MCF 10A (cell line): ENCODE measurements around the gene VMP1. TPM values are rescaled to one million over a fixed set of nuclear protein-coding genes. Genes with fewer than 3 reads are reported as not detected.

ENCODE experiments used
- BruUV-seq: library from RNA; stranded (reverse); fragments of 400-500 nt; replicated peaks from 2 replicates; lab custom pipeline; 2021; lab: Mats Ljungman, UMichigan
- CTCF ChIA-PET: fragments of 300-600 bp; sonication (Branson Sonifier 250); formaldehyde crosslinking; extraction: SDS; loops from one replicate; lab custom pipeline; 2021; ENCODE audit warnings: antibody characterized with exemption, inconsistent platforms; lab: Yijun Ruan, JAX
- POLR2A ChIA-PET: fragments of 300-600, 350-650 bp; sonication (Branson Sonifier 250); formaldehyde crosslinking; extraction: SDS; loops from one replicate; lab custom pipeline; 2020; ENCODE audit warnings: antibody characterized with exemption, inconsistent platforms; lab: Yijun Ruan, JAX
- DNase-seq: peaks from one replicate; pipeline ENCODE4 v3.0.0-alpha.2; 2018; ENCODE audit not compliant: unreplicated experiment
- H3K27ac Mint-ChIP-seq: one replicate; pipeline ENCODE4 v1.8.0; 2022; ENCODE audit warnings: mild to moderate bottlenecking, low read depth, mixed read lengths; ENCODE audit not compliant: unreplicated experiment
- H3K27me3 Mint-ChIP-seq: one replicate; pipeline ENCODE4 v1.8.0; 2022; ENCODE audit warnings: mixed read lengths; ENCODE audit not compliant: insufficient read depth, unreplicated experiment
- H3K36me3 Mint-ChIP-seq: one replicate; pipeline ENCODE4 v1.8.0; 2022; ENCODE audit warnings: mild to moderate bottlenecking, moderate library complexity, mixed read lengths; ENCODE audit not compliant: insufficient read depth, unreplicated experiment
- H3K4me1 Mint-ChIP-seq: one replicate; pipeline ENCODE4 v1.8.0; 2022; ENCODE audit warnings: mixed read lengths; ENCODE audit not compliant: insufficient read depth, unreplicated experiment
- H3K4me3 Mint-ChIP-seq: one replicate; pipeline ENCODE4 v1.8.0; 2022; ENCODE audit warnings: mild to moderate bottlenecking, moderate library complexity, mixed read lengths; ENCODE audit not compliant: unreplicated experiment
- H3K9me3 Mint-ChIP-seq: one replicate; pipeline ENCODE4 v1.8.0; 2022; ENCODE audit warnings: mixed read lengths; ENCODE audit not compliant: unreplicated experiment
- CTCF ChIP-seq: fragments of 200-600 bp; IDR thresholded peaks from one replicate; pipeline ENCODE4 v1.8.0; 2022; ENCODE audit warnings: antibody characterized with exemption, mild to moderate bottlenecking; ENCODE audit not compliant: unreplicated experiment
- intact Hi-C: fragments of 100-400 bp; cut with micrococcal nuclease; formaldehyde crosslinking; loops from 2 replicates; pipeline ENCODE4 v1.14.1; 2022
- total RNA-seq: library from RNA; stranded (reverse); gene quantifications from 2 replicates; pipeline ENCODE4 v1.2.3, GENCODE V29; 2022

The VMP1 gene
- total RNA-seq, 1 experiment from 2014 or later: 228 TPM

GRCh38 chr17:59719526-59719925 lies 12.1 kb downstream of the VMP1 start:
- H3K9me3 Mint-ChIP-seq: no peaks in the 10 kb centered on the region
- no TSS peak for BruUV-seq
- POLR2A ChIA-PET: interaction anchor here (0.5 to 3.6 kb wide), 2 partner anchors 10 to 24 kb away, joined by 3 to 30 read pairs; partner anchors contain the start of genes PTRH2 and VMP1

GRCh38 chr17:59722623-59723022 lies 15.2 kb downstream of the VMP1 start:
- H3K9me3 Mint-ChIP-seq: no peaks in the 10 kb centered on the region

More at GRCh38 chr17:59719526-59719925, 12.1 kb downstream of the VMP1 start:
- CTCF ChIA-PET: no interaction called here
- no peak for TF ChIP-seq CTCF
- peaks cover 12% of the 10 kb centered on the region for H3K36me3 Mint-ChIP-seq
- H3K4me1 Mint-ChIP-seq: peaks cover 10% of the 10 kb centered on the region
- no peak overlapping the region for H3K27ac Mint-ChIP-seq
- H3K4me3 Mint-ChIP-seq: no peak overlapping the region
- no peak for DNase-seq
- intact Hi-C loops: no loop called here
- H3K27me3 Mint-ChIP-seq: no peaks in the 10 kb centered on the region

GRCh38 chr17:59723041-59723440 lies 15.6 kb downstream of the VMP1 start:
- Mint-ChIP-seq H3K9me3 (no peaks in the 10 kb centered on the region), H3K4me3 (no peak overlapping the region), H3K4me1 (peaks cover 15% of the 10 kb centered on the region), H3K36me3 (peaks cover 8% of the 10 kb centered on the region), H3K27ac (peak overlapping the region; percentile 86), H3K27me3 (no peaks in the 10 kb centered on the region)
- intact Hi-C loops: no loop called here
- no peak for DNase-seq
- ChIA-PET CTCF (interaction anchor here (0.6 kb wide), 1 partner anchor 11 kb away, joined by 3 read pairs; no protein-coding TSS in a partner anchor), POLR2A (interaction anchor here (3.6 kb wide), 1 partner anchor 14 kb away, joined by 30 read pairs; the partner anchor contains the start of genes PTRH2 and VMP1)
- no TSS peak for BruUV-seq
- TF ChIP-seq CTCF: no peak

More at GRCh38 chr17:59722623-59723022, 15.2 kb downstream of the VMP1 start:
- peak overlapping the region; percentile 86 for H3K27ac Mint-ChIP-seq
- no peak for DNase-seq
- ChIA-PET POLR2A (interaction anchor here (3.6 kb wide), 1 partner anchor 13 kb away, joined by 30 read pairs; the partner anchor contains the start of genes PTRH2 and VMP1), CTCF (interaction anchor here (0.6 kb wide), 1 partner anchor 12 kb away, joined by 3 read pairs; no protein-coding TSS in a partner anchor)
- intact Hi-C loops: no loop called here
- no peak for TF ChIP-seq CTCF
- H3K27me3 Mint-ChIP-seq: no peaks in the 10 kb centered on the region
- no peak overlapping the region for H3K4me3 Mint-ChIP-seq
- no TSS peak for BruUV-seq
- H3K4me1 Mint-ChIP-seq: peaks cover 15% of the 10 kb centered on the region
- peaks cover 8% of the 10 kb centered on the region for H3K36me3 Mint-ChIP-seq

GRCh38 chr17:59723607-59724006 lies 16.2 kb downstream of the VMP1 start:
- H3K4me3 Mint-ChIP-seq: no peak overlapping the region
- H3K4me1 Mint-ChIP-seq: peaks cover 15% of the 10 kb centered on the region
- ChIA-PET POLR2A (interaction anchor here (5.8 kb wide), 1 partner anchor 15 kb away, joined by 78 read pairs; the partner anchor contains the start of genes PTRH2 and VMP1), CTCF (interaction anchor here (1.5 kb wide), 1 partner anchor 23 kb away, joined by 3 read pairs; no protein-coding TSS in a partner anchor)
- intact Hi-C loops: no loop called here
- H3K36me3 Mint-ChIP-seq: peaks cover 5% of the 10 kb centered on the region
- BruUV-seq: no TSS peak
- H3K9me3 Mint-ChIP-seq: no peaks in the 10 kb centered on the region
- H3K27me3 Mint-ChIP-seq: no peaks in the 10 kb centered on the region
- H3K27ac Mint-ChIP-seq: peak overlapping the region; percentile 86
- no peak for TF ChIP-seq CTCF
- no peak for DNase-seq
